Transverse colon (tissue), 4 donors: ENCODE results near the gene NBDY. TPM values are rescaled to one million over a fixed set of nuclear protein-coding genes. Genes with fewer than 3 reads are reported as not detected.
"Not testable (repeated sequence)": the region's sequence is repeated elsewhere in the genome, so short reads cannot be mapped to it uniquely, and the experiment has no call there.

Experiments
- DNase-seq: peaks from one replicate; pipeline ENCODE4 v3.0.0-alpha.2; 2019
- H3K27ac ChIP-seq, 4 donors: fragments of 200-600 bp; sonication (generic); 2 replicates each; pipeline ENCODE4 v1.5.1; 2016 to 2018; ENCODE audit warnings: inconsistent platforms in 4 of 4
- H3K27me3 ChIP-seq: fragments of 200-600 bp; sonication (generic); 2 replicates; pipeline ENCODE4 v1.5.1; 2017; ENCODE audit warnings: inconsistent platforms
- H3K36me3 ChIP-seq, 4 donors: fragments of 200-600 bp; sonication (generic); 2 replicates each; pipeline ENCODE4 v1.5.1; 2017 to 2019; ENCODE audit warnings: inconsistent platforms in 4 of 4
- H3K4me1 ChIP-seq, 4 donors: fragments of 200-600 bp; sonication (generic); 2 replicates each; pipeline ENCODE4 v1.5.1; 2017 to 2020; ENCODE audit warnings: inconsistent platforms in 4 of 4
- H3K4me3 ChIP-seq, 4 donors: fragments of 200-600 bp; sonication (generic); 1 replicate in 1 of 4; 2 replicates in 3 of 4; pipeline versions ENCODE4 v1.5.1 to v1.6.1; 2017 to 2019; ENCODE audit warnings: inconsistent platforms in 4 of 4
- H3K9me3 ChIP-seq, 2 donors: fragments of 200-600 bp; sonication (generic); 2 replicates each; pipeline ENCODE4 v1.5.1; 2017 to 2019; ENCODE audit warnings: inconsistent platforms in 2 of 2
- EP300 ChIP-seq: sonication (generic); formaldehyde crosslinking; IDR thresholded peaks from one replicate; pipeline ENCODE4 v1.6.1; 2017; ENCODE audit warnings: antibody characterized with exemption, low read depth
- POLR2A ChIP-seq: fragments of 450-650 bp; IDR thresholded peaks from one replicate; pipeline ENCODE4 v1.6.1; 2016; ENCODE audit warnings: antibody characterized with exemption, mild to moderate bottlenecking, moderate library complexity
- POLR2AphosphoS5 ChIP-seq, 3 donors: sonication (generic); formaldehyde crosslinking; IDR thresholded peaks; one replicate each; pipeline ENCODE4 v1.6.1; 2016; ENCODE audit warnings: antibody characterized with exemption in 3 of 3
- WGBS, 2 donors: methylation state at CpG; one replicate each; pipeline ENCODE4 v1.1.5; 2018; ENCODE audit warnings: low coverage in 1 of 2; 5-methylcytosine and 5-hydroxymethylcytosine counted together
- in situ Hi-C, 4 donors: fragments of 200-750 bp; cut with MboI; loops; one replicate each; pipeline versions ENCODE4 v1.15.0 to v1.15.1; 2017; ENCODE audit warnings: low sequenced_read_pairs in 3 of 4, low pct_ligation_motif_present in 1 of 4, low pct_unique_long_range_greater_than_20kb in 1 of 4
- intact Hi-C: fragments of 100-400 bp; cut with DNase I; formaldehyde crosslinking; loops from one replicate; pipeline ENCODE4 v1.15.1; 2023; ENCODE audit warnings: low total_unique reads
- total RNA-seq, 4 donors: library from RNA; depleted of rRNA; stranded (reverse); fragments of >200 nt; gene quantifications; one replicate each; pipeline ENCODE4 v1.1.0, GENCODE V29; 2016
- TF ChIP-seq, protein P1 (sequence below), 5 experiments: fragments of 200-600 bp in 3 of 5; fragments of 450-650 bp in 2 of 5; sonication (generic) in 3 of 5; IDR thresholded peaks; 1 replicate in 2 of 5; 2 replicates in 3 of 5; pipeline ENCODE4 v1.5.1; 2016 to 2017; ENCODE audit warnings: antibody characterized with exemption in 5 of 5, inconsistent platforms in 3 of 5, mild to moderate bottlenecking in 2 of 5, moderate library complexity in 1 of 5

Gene NBDY
- total RNA-seq, 4 donors from 2014 or later, result 4.1 to 10.5 (median 9.4) TPM; not detected in 1

DNA sequence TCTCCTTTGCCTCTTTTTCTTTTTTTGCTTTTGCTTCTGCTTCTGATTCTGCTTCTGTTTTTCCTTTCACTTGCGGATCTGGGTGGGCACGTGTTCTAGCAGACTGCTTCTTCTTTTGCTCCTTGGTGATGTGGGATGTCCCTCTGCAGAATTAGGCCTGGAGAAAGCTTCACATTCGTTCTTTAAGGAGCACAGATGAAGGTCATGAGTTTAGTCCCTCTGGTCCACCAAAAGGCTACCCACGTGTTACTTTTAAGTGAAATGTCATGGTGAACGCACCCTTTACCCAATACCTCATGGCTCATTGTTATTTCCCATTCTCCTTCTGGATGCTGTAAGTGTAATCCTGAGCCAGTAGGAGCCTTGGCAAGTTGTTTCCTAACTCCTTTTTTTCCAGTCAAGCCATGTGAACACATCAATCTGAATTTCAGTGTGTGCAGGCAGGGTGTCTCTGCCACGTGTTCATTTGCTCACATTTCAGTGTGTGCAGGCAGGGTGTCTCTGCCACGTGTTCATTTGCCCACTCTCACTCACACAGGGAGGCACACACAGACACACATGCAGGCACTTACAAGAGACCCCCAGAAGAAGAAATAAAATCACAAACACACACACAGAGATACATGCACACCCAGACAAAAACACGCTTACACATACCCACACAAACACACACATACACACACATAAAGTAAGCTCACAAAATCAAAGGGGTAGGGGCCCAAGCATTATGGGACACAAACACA lies 36.9 kb downstream of the NBDY start:
- in situ Hi-C loops (loop anchor here in 2 of 4 donors (25.0 kb wide), 1 partner anchor 221 kb away; the partner anchor contains the start of gene SPIN3 (in 2 of the 2)), intact Hi-C loops (no loop called here)
- 54% methylated on average over 8 of the region's 8 CpGs; no CpG with 5 or more reads in 1 of the 2 donors for WGBS, 2 donors
- H3K27ac ChIP-seq, result peak overlapping the region in 1 of 4 donors; percentile 32
- H3K36me3 ChIP-seq, result no peaks in the 10 kb centered on the region
- no peaks in the 10 kb centered on the region for H3K27me3 ChIP-seq
- H3K4me1 ChIP-seq, result peaks cover 0 to 9% (median 7%) of the 10 kb centered on the region in 4 donors
- peak; percentile 12 for DNase-seq
- H3K4me3 ChIP-seq, result no peak overlapping the region
- TF ChIP-seq POLR2A (no peak), POLR2AphosphoS5 (IDR thresholded peaks at IDR 0.05) (no peak), EP300 (no peak)
- TF ChIP-seq, protein P1, sequence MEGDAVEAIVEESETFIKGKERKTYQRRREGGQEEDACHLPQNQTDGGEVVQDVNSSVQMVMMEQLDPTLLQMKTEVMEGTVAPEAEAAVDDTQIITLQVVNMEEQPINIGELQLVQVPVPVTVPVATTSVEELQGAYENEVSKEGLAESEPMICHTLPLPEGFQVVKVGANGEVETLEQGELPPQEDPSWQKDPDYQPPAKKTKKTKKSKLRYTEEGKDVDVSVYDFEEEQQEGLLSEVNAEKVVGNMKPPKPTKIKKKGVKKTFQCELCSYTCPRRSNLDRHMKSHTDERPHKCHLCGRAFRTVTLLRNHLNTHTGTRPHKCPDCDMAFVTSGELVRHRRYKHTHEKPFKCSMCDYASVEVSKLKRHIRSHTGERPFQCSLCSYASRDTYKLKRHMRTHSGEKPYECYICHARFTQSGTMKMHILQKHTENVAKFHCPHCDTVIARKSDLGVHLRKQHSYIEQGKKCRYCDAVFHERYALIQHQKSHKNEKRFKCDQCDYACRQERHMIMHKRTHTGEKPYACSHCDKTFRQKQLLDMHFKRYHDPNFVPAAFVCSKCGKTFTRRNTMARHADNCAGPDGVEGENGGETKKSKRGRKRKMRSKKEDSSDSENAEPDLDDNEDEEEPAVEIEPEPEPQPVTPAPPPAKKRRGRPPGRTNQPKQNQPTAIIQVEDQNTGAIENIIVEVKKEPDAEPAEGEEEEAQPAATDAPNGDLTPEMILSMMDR (IDR thresholded peaks at IDR 0.05), result no peak
- H3K9me3 ChIP-seq, result no peaks in the 10 kb centered on the region

GRCh38 chrX:56766554-56767347 lies 37.7 kb downstream of the NBDY start:
- WGBS, 2 donors, result 68% methylated on average over 16 of the region's 16 CpGs; no CpG with 5 or more reads in 1 of the 2 donors
- H3K27me3 ChIP-seq, result no peaks in the 10 kb centered on the region
- H3K27ac ChIP-seq, result peak overlapping the region in 2 of 4 donors; percentile 38 to 75
- peak overlapping the region in 2 of 4 donors; percentile 48 to 64 for H3K4me3 ChIP-seq
- H3K36me3 ChIP-seq, result no peaks in the 10 kb centered on the region
- no peaks in the 10 kb centered on the region for H3K9me3 ChIP-seq
- DNase-seq, result peak; percentile 9
- intact Hi-C loops, result no loop called here
- TF ChIP-seq POLR2AphosphoS5 (IDR thresholded peaks at IDR 0.05), result no peak
- no peak for TF ChIP-seq EP300
- TF ChIP-seq, protein P1 (IDR thresholded peaks at IDR 0.05), result no peak
- TF ChIP-seq POLR2A, result no peak
- in situ Hi-C loops, result loop anchor here in 2 of 4 donors (25.0 kb wide), 1 partner anchor 221 kb away; the partner anchor contains the start of gene SPIN3 (in 2 of the 2)
- H3K4me1 ChIP-seq, result peaks cover 0 to 9% (median 7%) of the 10 kb centered on the region in 4 donors

DNA sequence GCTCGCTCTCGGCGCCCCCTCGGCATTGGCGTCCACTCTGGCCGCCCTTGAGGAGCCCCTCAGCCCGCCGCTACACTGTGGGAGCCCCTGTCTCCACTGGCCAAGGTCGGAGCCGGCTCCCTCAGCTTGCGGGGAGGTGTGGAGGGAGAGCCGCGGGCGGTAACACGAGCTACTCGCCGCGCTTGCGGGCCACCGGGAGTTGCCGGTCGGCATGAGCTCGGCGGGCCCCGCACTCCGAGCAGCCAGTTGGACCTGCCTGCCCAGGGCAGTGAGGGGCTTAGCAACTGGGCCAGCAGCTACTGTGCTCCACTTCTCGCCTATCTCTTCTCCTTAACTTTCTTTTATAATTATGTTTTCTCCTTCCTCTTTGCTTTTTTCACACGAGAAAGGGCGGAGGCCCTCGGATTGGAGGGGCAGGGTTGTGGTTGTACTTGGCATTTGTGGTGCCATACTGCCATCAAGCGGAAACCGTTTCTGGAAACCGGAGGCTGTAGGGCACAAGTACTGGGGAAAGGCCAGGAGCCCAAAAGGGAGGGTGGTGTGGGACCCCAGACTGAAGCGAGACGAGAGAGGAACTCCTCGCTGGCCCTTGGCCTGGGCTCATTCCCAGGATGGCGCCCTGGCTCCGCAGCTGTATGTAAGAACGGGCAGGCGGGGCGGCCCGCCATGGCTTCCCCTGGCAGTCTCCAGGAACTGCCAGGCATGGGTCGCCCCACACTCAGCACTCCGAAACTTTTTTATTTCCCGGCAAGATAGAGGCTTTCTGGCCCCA lies 38.5 kb downstream of the NBDY start:
- peak overlapping the region in 2 of 4 donors; percentile 48 to 64 for H3K4me3 ChIP-seq
- peak overlapping the region in 2 of 4 donors; percentile 38 to 75 for H3K27ac ChIP-seq

DNA sequence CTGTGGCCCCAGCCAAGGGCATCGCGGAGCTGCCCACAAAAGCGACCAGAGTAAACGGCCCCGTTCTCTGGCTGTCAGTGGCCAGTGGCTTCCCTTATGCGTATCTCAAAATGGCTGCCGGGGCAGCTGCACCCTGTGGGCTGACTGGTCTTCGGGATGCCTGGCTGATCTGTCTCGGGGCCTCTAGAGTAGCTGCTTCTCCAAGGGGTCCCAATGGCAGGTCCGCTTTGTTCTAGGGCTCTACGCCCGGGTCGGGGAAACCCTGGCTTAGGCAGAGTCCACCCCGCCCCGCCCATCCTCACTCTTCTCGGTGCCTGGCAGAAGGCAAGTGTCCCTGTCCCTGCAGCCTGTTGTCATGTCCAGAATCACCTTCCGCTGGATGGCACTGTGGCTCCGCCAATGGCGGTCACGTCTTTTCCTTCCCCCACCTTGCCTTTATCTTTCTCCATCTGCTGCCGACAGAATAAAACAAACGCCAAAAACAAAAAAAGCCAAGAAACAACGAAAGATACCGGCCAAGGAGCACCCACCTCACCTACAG lies 39.1 kb downstream of the NBDY start:
- WGBS, 2 donors, result no CpG with 5 or more reads among the region's 24 CpGs
- H3K9me3 ChIP-seq, H3K27me3 ChIP-seq, H3K4me3 ChIP-seq, DNase-seq, H3K27ac ChIP-seq, H3K36me3 ChIP-seq, H3K4me1 ChIP-seq, intact Hi-C loops: not testable (repeated sequence)
- in situ Hi-C loops, result loop anchor here in 2 of 4 donors (25.0 kb wide), 1 partner anchor 219 kb away; the partner anchor contains the start of gene SPIN3 (in 2 of the 2)

More for the DNA sequence above, 38.5 kb downstream of the NBDY start:
- H3K36me3 ChIP-seq, H3K4me1 ChIP-seq, intact Hi-C loops, H3K9me3 ChIP-seq, H3K27me3 ChIP-seq: not testable (repeated sequence)
- whole genome bisulfite sequencing, 2 donors, result 48 to 100% methylated on average over 1 to 30 of the region's 45 CpGs
- DNase-seq, result peak; percentile 34
- in situ Hi-C loops, result loop anchor here in 2 of 4 donors (25.0 kb wide), 1 partner anchor 220 kb away; the partner anchor contains the start of gene SPIN3 (in 2 of the 2)

DNA sequence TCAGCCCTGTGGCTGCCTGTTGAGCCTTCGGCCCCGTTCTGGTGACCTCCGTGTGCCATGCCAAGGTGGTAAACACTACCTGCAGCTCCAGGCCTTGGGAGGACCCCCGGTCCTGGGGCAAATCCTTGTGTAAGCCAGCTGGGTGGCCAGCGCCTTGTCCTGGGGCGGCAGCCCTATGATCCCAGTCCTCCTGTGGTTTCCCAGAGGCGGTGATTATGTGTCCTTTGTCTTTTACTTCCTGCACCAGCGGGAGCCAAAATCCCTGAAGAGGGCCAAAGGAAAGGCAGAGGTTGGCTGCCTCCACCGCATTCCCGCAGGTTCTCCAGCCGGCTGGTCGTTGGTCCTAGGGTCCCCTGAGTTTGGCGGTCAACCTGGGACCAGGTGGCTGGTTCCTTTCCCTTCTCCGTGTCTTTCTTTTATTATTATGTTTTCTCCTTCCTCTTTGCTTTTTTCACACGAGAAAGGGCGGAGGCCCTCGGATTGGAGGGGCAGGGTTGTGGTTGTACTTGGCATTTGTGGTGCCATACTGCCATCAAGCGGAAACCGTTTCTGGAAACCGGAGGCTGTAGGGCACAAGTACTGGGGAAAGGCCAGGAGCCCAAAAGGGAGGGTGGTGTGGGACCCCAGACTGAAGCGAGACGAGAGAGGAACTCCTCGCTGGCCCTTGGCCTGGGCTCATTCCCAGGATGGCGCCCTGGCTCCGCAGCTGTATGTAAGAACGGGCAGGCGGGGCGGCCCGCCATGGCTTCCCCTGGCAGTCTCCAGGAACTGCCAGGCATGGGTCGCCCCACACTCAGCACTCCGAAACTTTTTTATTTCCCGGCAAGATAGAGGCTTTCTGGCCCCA lies 43.9 kb downstream of the NBDY start:
- H3K4me3 ChIP-seq, H3K9me3 ChIP-seq, intact Hi-C loops, H3K36me3 ChIP-seq, H3K4me1 ChIP-seq, H3K27ac ChIP-seq, DNase-seq, H3K27me3 ChIP-seq: not testable (repeated sequence)
- in situ Hi-C loops, result loop anchor here in 2 of 4 donors (25.0 kb wide), 1 partner anchor 214 kb away; the partner anchor contains the start of gene SPIN3 (in 2 of the 2)
- no CpG with 5 or more reads among the region's 32 CpGs for WGBS, 2 donors

DNA sequence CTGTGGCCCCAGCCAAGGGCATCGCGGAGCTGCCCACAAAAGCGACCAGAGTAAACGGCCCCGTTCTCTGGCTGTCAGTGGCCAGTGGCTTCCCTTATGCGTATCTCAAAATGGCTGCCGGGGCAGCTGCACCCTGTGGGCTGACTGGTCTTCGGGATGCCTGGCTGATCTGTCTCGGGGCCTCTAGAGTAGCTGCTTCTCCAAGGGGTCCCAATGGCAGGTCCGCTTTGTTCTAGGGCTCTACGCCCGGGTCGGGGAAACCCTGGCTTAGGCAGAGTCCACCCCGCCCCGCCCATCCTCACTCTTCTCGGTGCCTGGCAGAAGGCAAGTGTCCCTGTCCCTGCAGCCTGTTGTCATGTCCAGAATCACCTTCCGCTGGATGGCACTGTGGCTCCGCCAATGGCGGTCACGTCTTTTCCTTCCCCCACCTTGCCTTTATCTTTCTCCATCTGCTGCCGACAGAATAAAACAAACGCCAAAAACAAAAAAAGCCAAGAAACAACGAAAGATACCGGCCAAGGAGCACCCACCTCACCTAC lies 44.5 kb downstream of the NBDY start:
- H3K27ac ChIP-seq, H3K9me3 ChIP-seq, H3K36me3 ChIP-seq, intact Hi-C loops, DNase-seq, H3K4me1 ChIP-seq, H3K4me3 ChIP-seq, H3K27me3 ChIP-seq: not testable (repeated sequence)
- no CpG with 5 or more reads among the region's 24 CpGs for WGBS, 2 donors
- in situ Hi-C loops, result loop anchor here in 2 of 4 donors (25.0 kb wide), 1 partner anchor 214 kb away; the partner anchor contains the start of gene SPIN3 (in 2 of the 2)
